NCI-H748 treated with DMSO at 0.1 percent for 48 hours (cell line): ENCODE results near the gene MIEF1.

Source experiments
- DNase-seq: peaks from one replicate; lab custom pipeline; 2025; lab: John Stamatoyannopoulos, UW

The MIEF1 gene

GRCh38 chr22:39528681-39529486 lies 26.8 kb downstream of the MIEF1 start:
- DNase-seq: peak; percentile 76

GRCh38 chr22:39529487-39529851 lies 27.4 kb downstream of the MIEF1 start:
- DNase-seq: no peak

GRCh38 chr22:39530116-39530515 lies 28.0 kb downstream of the MIEF1 start:
- DNase-seq: no peak

GRCh38 chr22:39530692-39531331 lies 28.7 kb downstream of the MIEF1 start:
- no peak for DNase-seq

- peak; percentile 98 for DNase-seq
These were observed 30.4 kb downstream of the MIEF1 start, which contains the start of gene RPS19BP1 for GRCh38 chr22:39532215-39533073. TSS of gene RPS19BP1 (minus strand) at chr22:39532748. CDS start at chr22:39532738, 10 bp downstream.

GRCh38 chr22:39534092-39534506 lies 32.0 kb downstream of the MIEF1 start:
- no peak for DNase-seq

GRCh38 chr22:39534591-39535356 lies 32.7 kb downstream of the MIEF1 start:
- peak; percentile 16 for DNase-seq

- DNase-seq: no peak
These were observed 33.3 kb downstream of the MIEF1 start for GRCh38 chr22:39535357-39535725.

- DNase-seq: no peak
These were observed 33.9 kb downstream of the MIEF1 start for GRCh38 chr22:39535831-39536449.

GRCh38 chr22:39536711-39537110 lies 34.6 kb downstream of the MIEF1 start:
- DNase-seq: no peak

GRCh38 chr22:39537975-39538374 lies 35.9 kb downstream of the MIEF1 start:
- no peak for DNase-seq

- no peak for DNase-seq
These were observed 41.0 kb downstream of the MIEF1 start for GRCh38 chr22:39543095-39543494.

GRCh38 chr22:39545386-39546365 lies 43.6 kb downstream of the MIEF1 start:
- no peak for DNase-seq

- DNase-seq: no peak
These were observed 44.9 kb downstream of the MIEF1 start for GRCh38 chr22:39546889-39547586.

- no peak for DNase-seq
These were observed 45.5 kb downstream of the MIEF1 start for GRCh38 chr22:39547587-39547947.

GRCh38 chr22:39553429-39553828 lies 51.3 kb downstream of the MIEF1 start:
- no peak for DNase-seq

GRCh38 chr22:39554151-39554550 lies 52.1 kb downstream of the MIEF1 start:
- DNase-seq: no peak

GRCh38 chr22:39556970-39557841 lies 55.1 kb downstream of the MIEF1 start:
- no peak for DNase-seq
